SK-N-SH (cell line): ENCODE results near the gene CEP170B. TPM values are rescaled to one million over a fixed set of nuclear protein-coding genes. Genes with fewer than 3 reads are reported as not detected.
"Not testable (repeated sequence)": the region's sequence is repeated elsewhere in the genome, so short reads cannot be mapped to it uniquely, and the experiment has no call there.

Experiments
- CTCF ChIA-PET: fragments of 300-600, 350-600 bp; formaldehyde crosslinking; extraction: SDS; loops from one replicate; lab custom pipeline; 2021; lab: Yijun Ruan, JAX
- POLR2A ChIA-PET: fragments of 350-600 bp; sonication (Branson Sonifier 250); formaldehyde crosslinking; extraction: SDS; loops from one replicate; lab custom pipeline; 2020; ENCODE audit warnings: antibody characterized with exemption, inconsistent platforms; lab: Yijun Ruan, JAX
- DNase-seq: peaks from one replicate; pipeline ENCODE4 v3.0.0; 2012
- H2AFZ ChIP-seq: fragments of 200-600 bp; sonication (generic); 2 replicates; pipeline ENCODE4 v1.8.1; 2016; ENCODE audit warnings: antibody characterized with exemption, mild to moderate bottlenecking, low read depth
- H3F3A ChIP-seq: fragments of 200-600 bp; sonication (generic); replicated peaks from 2 replicates; pipeline ENCODE3; 2016; ENCODE audit warnings: antibody characterized with exemption, mild to moderate bottlenecking; ENCODE audit not compliant: insufficient read depth
- H3K27ac ChIP-seq, 2 experiments: fragments of 200-500 bp in 1 of 2; fragments of 200-600 bp in 1 of 2; sonication (Bioruptor generic) in 1 of 2; sonication (generic), shearing (Covaris generic) in 1 of 2; 2 replicates each; pipeline versions ENCODE4 v1.5.1 to v1.6.1; 2014 to 2016; ENCODE audit warnings: low read depth in 2 of 2, inconsistent platforms in 1 of 2, low read length in 1 of 2, mild to moderate bottlenecking in 1 of 2, mixed read lengths in 1 of 2
- H3K27me3 ChIP-seq: fragments of 200-600 bp; sonication (generic), shearing (Covaris generic); 2 replicates; pipeline ENCODE4 v1.6.1; 2016; ENCODE audit warnings: mixed run types; ENCODE audit not compliant: insufficient read depth
- H3K36me3 ChIP-seq, 2 experiments: fragments of 200-500 bp in 1 of 2; fragments of 200-600 bp in 1 of 2; sonication (Bioruptor generic) in 1 of 2; sonication (generic) in 1 of 2; replicated peaks in 1 of 2; 2 replicates each; pipeline versions ENCODE3 to v1.5.1; 2014 to 2016; ENCODE audit warnings: low read length in 1 of 2, mild to moderate bottlenecking in 1 of 2; ENCODE audit not compliant: insufficient read depth in 2 of 2, control insufficient read depth in 1 of 2
- H3K4me1 ChIP-seq, 2 experiments: fragments of 200-500 bp in 1 of 2; fragments of 200-600 bp in 1 of 2; sonication (Bioruptor generic) in 1 of 2; sonication (generic), shearing (Covaris generic) in 1 of 2; 2 replicates each; pipeline versions ENCODE4 v1.5.1 to v1.6.1; 2014 to 2016; ENCODE audit warnings: low read depth in 1 of 2, low read length in 1 of 2, mixed run types in 1 of 2; ENCODE audit not compliant: insufficient read depth in 2 of 2, control insufficient read depth in 1 of 2
- H3K4me2 ChIP-seq: fragments of 200-600 bp; sonication (generic), shearing (Covaris generic); 2 replicates; pipeline ENCODE4 v1.6.1; 2017; ENCODE audit warnings: mixed run types
- H3K4me3 ChIP-seq, 2 experiments: fragments of 200-500 bp in 1 of 2; fragments of 200-600 bp in 1 of 2; sonication (Bioruptor generic) in 1 of 2; sonication (generic), shearing (Covaris generic) in 1 of 2; 2 replicates each; pipeline versions ENCODE4 v1.5.1 to v1.8.1; 2014 to 2016; ENCODE audit warnings: low read depth in 2 of 2, inconsistent platforms in 1 of 2, low read length in 1 of 2, mild to moderate bottlenecking in 1 of 2, mixed read lengths in 1 of 2, moderate library complexity in 1 of 2
- H3K79me2 ChIP-seq: fragments of 200-600 bp; sonication (generic); 2 replicates; pipeline ENCODE4 v1.8.1; 2017; ENCODE audit warnings: mild to moderate bottlenecking; ENCODE audit not compliant: insufficient read depth
- H3K9ac ChIP-seq: fragments of 200-600 bp; sonication (generic); 2 replicates; pipeline ENCODE4 v1.6.1; 2017; ENCODE audit warnings: mixed run types
- H3K9me2 ChIP-seq: fragments of 200-600 bp; sonication (generic); 2 replicates; pipeline ENCODE4 v1.6.1; 2017; ENCODE audit warnings: mixed run types
- H3K9me3 ChIP-seq: fragments of 200-600 bp; sonication (generic); 2 replicates; pipeline ENCODE4 v1.6.1; 2017; ENCODE audit warnings: mixed run types, mild to moderate bottlenecking, moderate library complexity
- H4K20me1 ChIP-seq: fragments of 200-600 bp; sonication (generic); 2 replicates; pipeline ENCODE4 v1.6.1; 2017; ENCODE audit warnings: mild to moderate bottlenecking, mixed run types; ENCODE audit not compliant: insufficient read depth
- FOXM1 ChIP-seq: IDR thresholded peaks from 2 replicates; pipeline ENCODE4 v1.4.0; 2012; ENCODE audit warnings: low read depth, mild to moderate bottlenecking
- GABPA ChIP-seq: IDR thresholded peaks from 2 replicates; pipeline ENCODE4 v1.4.0; 2012; ENCODE audit warnings: low read depth, mild to moderate bottlenecking
- GATA2 ChIP-seq: sonication (generic); formaldehyde crosslinking; IDR thresholded peaks from 2 replicates; pipeline ENCODE4 v1.5.0; 2020; ENCODE audit warnings: mild to moderate bottlenecking, missing genetic modification reagents
- NRF1 ChIP-seq: IDR thresholded peaks from 2 replicates; pipeline ENCODE4 v1.6.1; 2012; ENCODE audit warnings: low read depth, mild to moderate bottlenecking, low read length
- PBX3 ChIP-seq: IDR thresholded peaks from 2 replicates; pipeline ENCODE4; 2012
- RAD21 ChIP-seq: IDR thresholded peaks from 2 replicates; pipeline ENCODE4 v1.6.1; 2012; ENCODE audit warnings: mild to moderate bottlenecking, low read length
- REST ChIP-seq: IDR thresholded peaks from 2 replicates; pipeline ENCODE4 v1.6.1; 2012; ENCODE audit warnings: mild to moderate bottlenecking, low read depth, low read length, moderate library complexity
- RFX5 ChIP-seq: IDR thresholded peaks from 2 replicates; pipeline ENCODE4 v1.6.1; 2012; ENCODE audit warnings: mild to moderate bottlenecking, improper control_type of control experiment, low read length
- SIN3A ChIP-seq: IDR thresholded peaks from 2 replicates; pipeline ENCODE4 v1.6.1; 2012; ENCODE audit warnings: low read depth, mild to moderate bottlenecking, low read length, moderate library complexity, borderline replicate concordance
- SMC3 ChIP-seq: IDR thresholded peaks from 2 replicates; pipeline ENCODE4 v1.6.1; 2012; ENCODE audit warnings: low read depth, low read length, improper control_type of control experiment
- TAF1 ChIP-seq: IDR thresholded peaks from 2 replicates; pipeline ENCODE4 v1.6.1; 2012; ENCODE audit warnings: low read depth, mild to moderate bottlenecking, low read length, moderate library complexity, borderline replicate concordance
- TCF12 ChIP-seq: IDR thresholded peaks from 2 replicates; pipeline ENCODE4 v1.4.0; 2012
- YY1 ChIP-seq: IDR thresholded peaks from 2 replicates; pipeline ENCODE4 v1.4.0; 2012; ENCODE audit warnings: low read depth, mild to moderate bottlenecking
- WGBS: methylation state at CpG from one replicate; pipeline ENCODE4 v1.1.6; 2017; ENCODE audit warnings: low lambda C conversion rate; 5-methylcytosine and 5-hydroxymethylcytosine counted together
- polyA plus RNA-seq, 3 experiments: library from polyadenylated mRNA; depleted of rRNA; stranded (reverse); fragments of >200 nt; gene quantifications; 2 replicates each; pipeline ENCODE4 v1.2.3, GENCODE V29; 2012
- TF ChIP-seq, protein P1 (sequence below): IDR thresholded peaks from 2 replicates; pipeline ENCODE4 v1.4.0; 2012; ENCODE audit warnings: low read depth
- TF ChIP-seq, protein P2 (sequence below): fragments of 200-600 bp; sonication (generic); IDR thresholded peaks from 2 replicates; pipeline ENCODE4 v1.6.1; 2017; ENCODE audit warnings: antibody characterized with exemption, mild to moderate bottlenecking, moderate library complexity
- TF ChIP-seq, protein P3 (sequence below): fragments of 150-350 bp; IDR thresholded peaks from 2 replicates; pipeline ENCODE4 v1.6.1; 2016; ENCODE audit warnings: mild to moderate bottlenecking, low read depth, low read length

CEP170B gene
- polyA plus RNA-seq, 1 of the 3 experiments (the other 2 are of a cell fraction): 11.0 TPM

GRCh38 chr14:104856869-104857860 is 7.9 kb upstream of the CEP170B start:
- WGBS: 77% methylated on average over 24 of the region's 25 CpGs
- Histone ChIP-seq H3K4me3 (no peak overlapping the region), H3F3A (no peaks in the 10 kb centered on the region), H3K9ac (no peak overlapping the region), H3K4me2 (no peak overlapping the region), H3K9me2 (no peaks in the 10 kb centered on the region), H3K4me1 (no peaks in the 10 kb centered on the region), H3K9me3 (no peaks in the 10 kb centered on the region), H3K79me2 (no peaks in the 10 kb centered on the region), H3K27ac (no peak overlapping the region), H4K20me1 (no peaks in the 10 kb centered on the region), H3K27me3 (peaks cover 18% of the 10 kb centered on the region; the same call in 1 of the 2 replicates), H3K36me3 (no peaks in the 10 kb centered on the region), H2AFZ (no peak overlapping the region)
- no peak for DNase-seq
- no peak for TF ChIP-seq NRF1
- no peak for TF ChIP-seq RFX5
- TF ChIP-seq, protein P1, sequence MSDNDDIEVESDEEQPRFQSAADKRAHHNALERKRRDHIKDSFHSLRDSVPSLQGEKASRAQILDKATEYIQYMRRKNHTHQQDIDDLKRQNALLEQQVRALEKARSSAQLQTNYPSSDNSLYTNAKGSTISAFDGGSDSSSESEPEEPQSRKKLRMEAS: no peak
- TF ChIP-seq, protein P2, sequence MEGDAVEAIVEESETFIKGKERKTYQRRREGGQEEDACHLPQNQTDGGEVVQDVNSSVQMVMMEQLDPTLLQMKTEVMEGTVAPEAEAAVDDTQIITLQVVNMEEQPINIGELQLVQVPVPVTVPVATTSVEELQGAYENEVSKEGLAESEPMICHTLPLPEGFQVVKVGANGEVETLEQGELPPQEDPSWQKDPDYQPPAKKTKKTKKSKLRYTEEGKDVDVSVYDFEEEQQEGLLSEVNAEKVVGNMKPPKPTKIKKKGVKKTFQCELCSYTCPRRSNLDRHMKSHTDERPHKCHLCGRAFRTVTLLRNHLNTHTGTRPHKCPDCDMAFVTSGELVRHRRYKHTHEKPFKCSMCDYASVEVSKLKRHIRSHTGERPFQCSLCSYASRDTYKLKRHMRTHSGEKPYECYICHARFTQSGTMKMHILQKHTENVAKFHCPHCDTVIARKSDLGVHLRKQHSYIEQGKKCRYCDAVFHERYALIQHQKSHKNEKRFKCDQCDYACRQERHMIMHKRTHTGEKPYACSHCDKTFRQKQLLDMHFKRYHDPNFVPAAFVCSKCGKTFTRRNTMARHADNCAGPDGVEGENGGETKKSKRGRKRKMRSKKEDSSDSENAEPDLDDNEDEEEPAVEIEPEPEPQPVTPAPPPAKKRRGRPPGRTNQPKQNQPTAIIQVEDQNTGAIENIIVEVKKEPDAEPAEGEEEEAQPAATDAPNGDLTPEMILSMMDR: no peak
- no peak for TF ChIP-seq TCF12
- TF ChIP-seq PBX3: no peak
- no peak for TF ChIP-seq SMC3
- no peak for TF ChIP-seq REST
- TF ChIP-seq SIN3A: no peak
- no peak for TF ChIP-seq GABPA
- no peak for TF ChIP-seq TAF1
- TF ChIP-seq GATA2 (CRISPR knock-in tag): no peak
- no peak for TF ChIP-seq RAD21
- no peak for TF ChIP-seq FOXM1
- TF ChIP-seq YY1: no peak
- TF ChIP-seq, protein P3, sequence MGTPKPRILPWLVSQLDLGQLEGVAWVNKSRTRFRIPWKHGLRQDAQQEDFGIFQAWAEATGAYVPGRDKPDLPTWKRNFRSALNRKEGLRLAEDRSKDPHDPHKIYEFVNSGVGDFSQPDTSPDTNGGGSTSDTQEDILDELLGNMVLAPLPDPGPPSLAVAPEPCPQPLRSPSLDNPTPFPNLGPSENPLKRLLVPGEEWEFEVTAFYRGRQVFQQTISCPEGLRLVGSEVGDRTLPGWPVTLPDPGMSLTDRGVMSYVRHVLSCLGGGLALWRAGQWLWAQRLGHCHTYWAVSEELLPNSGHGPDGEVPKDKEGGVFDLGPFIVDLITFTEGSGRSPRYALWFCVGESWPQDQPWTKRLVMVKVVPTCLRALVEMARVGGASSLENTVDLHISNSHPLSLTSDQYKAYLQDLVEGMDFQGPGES: no peak
- CTCF ChIA-PET: interaction anchor here (0.7 to 1.7 kb wide), 2 partner anchors 13 to 88 kb away, joined by 3 to 4 read pairs; no protein-coding TSS in a partner anchor
- POLR2A ChIA-PET: no interaction called here

- H3F3A ChIP-seq, H3K9ac ChIP-seq, H3K36me3 ChIP-seq, H3K27ac ChIP-seq, POLR2A ChIA-PET, H3K9me3 ChIP-seq, H3K9me2 ChIP-seq, DNase-seq, H3K4me1 ChIP-seq, H3K4me2 ChIP-seq, CTCF ChIA-PET, H3K4me3 ChIP-seq, H2AFZ ChIP-seq, H4K20me1 ChIP-seq, H3K79me2 ChIP-seq: not testable (repeated sequence)
- 95% methylated on average over 6 of the region's 6 CpGs for WGBS
- H3K27me3 ChIP-seq: peaks cover 11% of the 10 kb centered on the region; the same call in 1 of the 2 replicates
These were observed 7.1 kb upstream of the CEP170B start for GRCh38 chr14:104857931-104858330.
